Sigmoid colon (tissue), 4 donors: Measurements from ENCODE around the gene MRPL14.

Experiments used
- CTCF ChIP-seq, 4 experiments: fragments of 450-650 bp in 3 of 4; fragments of 200-600 bp in 1 of 4; IDR thresholded peaks; one replicate each; pipeline ENCODE4 v1.5.1; 2016 to 2019; ENCODE audit warnings: antibody characterized with exemption in 4 of 4, mild to moderate bottlenecking in 3 of 4, moderate library complexity in 2 of 4
- EP300 ChIP-seq, 4 donors: sonication (generic); formaldehyde crosslinking; IDR thresholded peaks; one replicate each; pipeline ENCODE4 v1.6.1; 2017; ENCODE audit warnings: antibody characterized with exemption in 4 of 4
- POLR2A ChIP-seq, 2 donors: fragments of 450-650 bp; IDR thresholded peaks; one replicate each; pipeline ENCODE4 v1.6.1; 2016; ENCODE audit warnings: antibody characterized with exemption in 2 of 2, mild to moderate bottlenecking in 2 of 2, moderate library complexity in 2 of 2
- POLR2AphosphoS5 ChIP-seq, 4 donors: sonication (generic); formaldehyde crosslinking; IDR thresholded peaks; one replicate each; pipeline ENCODE4 v1.6.1; 2017; ENCODE audit warnings: antibody characterized with exemption in 4 of 4

GRCh38 chr6:44139351-44139743, 12.1 kb upstream of the MRPL14 start:
- TF ChIP-seq CTCF (IDR thresholded peaks at IDR 0.05), result no peak
- no peak for TF ChIP-seq EP300 (IDR thresholded peaks at IDR 0.05)
- TF ChIP-seq POLR2AphosphoS5 (IDR thresholded peaks at IDR 0.05), result no peak
- TF ChIP-seq POLR2A (IDR thresholded peaks at IDR 0.05), result no peak
